ENCODE data around the gene EHD1. TPM values are rescaled to one million over a fixed set of nuclear protein-coding genes. Genes with fewer than 3 reads are reported as not detected.
A peak's percentile ranks its signal among the peaks of the same experiment; 100 is the strongest.

The EHD1 gene
- total and polyA plus RNA-seq, 9 of the 15 experiments (the other 6 are each of a cell fraction or from before 2014, with no cell fraction given) = 0.46 to 65.0 (median 16.4) TPM

DNA sequence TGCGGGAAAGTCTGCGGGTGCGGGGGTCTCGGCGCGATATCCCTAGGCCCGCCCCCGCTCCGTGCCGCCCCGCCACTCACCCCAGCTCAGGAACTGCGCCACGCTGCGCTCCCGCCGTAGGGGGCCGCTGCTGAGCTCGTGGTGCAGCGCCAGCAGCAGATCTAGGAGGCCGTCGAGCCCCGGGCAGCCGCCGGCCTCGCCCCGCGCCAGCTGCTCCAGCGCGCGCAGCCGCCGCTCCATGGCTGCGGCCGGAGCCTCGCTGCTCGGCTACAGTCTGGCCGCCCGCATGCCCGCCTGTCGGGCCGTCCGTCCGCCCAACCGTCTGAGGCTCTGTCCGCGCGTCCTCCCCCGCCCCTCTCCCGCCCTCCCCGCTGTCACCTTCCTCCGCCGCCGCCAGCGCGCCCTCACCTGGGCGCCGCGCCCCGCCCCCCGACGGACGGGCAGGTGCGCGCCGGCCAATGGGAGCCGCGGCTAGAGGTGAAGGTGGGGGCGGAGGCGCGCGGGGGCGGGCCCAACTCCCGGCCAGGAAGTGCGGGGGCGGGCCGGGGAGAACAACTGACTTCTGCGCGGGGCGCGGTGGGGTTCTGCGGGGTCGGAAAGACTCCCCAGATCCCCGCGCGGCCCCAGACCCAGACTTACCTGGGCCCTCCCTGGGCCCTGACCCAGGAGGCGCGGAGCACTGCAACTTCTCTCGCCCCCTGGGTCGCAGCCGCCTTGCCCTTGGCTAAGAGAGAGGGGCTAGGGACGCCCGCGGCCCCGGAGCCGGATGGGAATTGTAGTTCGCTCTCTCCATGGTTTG is 33.9 kb downstream of the EHD1 start, which contains the start of gene CDC42BPG (continued):
- TF ChIP-seq, protein P1, sequence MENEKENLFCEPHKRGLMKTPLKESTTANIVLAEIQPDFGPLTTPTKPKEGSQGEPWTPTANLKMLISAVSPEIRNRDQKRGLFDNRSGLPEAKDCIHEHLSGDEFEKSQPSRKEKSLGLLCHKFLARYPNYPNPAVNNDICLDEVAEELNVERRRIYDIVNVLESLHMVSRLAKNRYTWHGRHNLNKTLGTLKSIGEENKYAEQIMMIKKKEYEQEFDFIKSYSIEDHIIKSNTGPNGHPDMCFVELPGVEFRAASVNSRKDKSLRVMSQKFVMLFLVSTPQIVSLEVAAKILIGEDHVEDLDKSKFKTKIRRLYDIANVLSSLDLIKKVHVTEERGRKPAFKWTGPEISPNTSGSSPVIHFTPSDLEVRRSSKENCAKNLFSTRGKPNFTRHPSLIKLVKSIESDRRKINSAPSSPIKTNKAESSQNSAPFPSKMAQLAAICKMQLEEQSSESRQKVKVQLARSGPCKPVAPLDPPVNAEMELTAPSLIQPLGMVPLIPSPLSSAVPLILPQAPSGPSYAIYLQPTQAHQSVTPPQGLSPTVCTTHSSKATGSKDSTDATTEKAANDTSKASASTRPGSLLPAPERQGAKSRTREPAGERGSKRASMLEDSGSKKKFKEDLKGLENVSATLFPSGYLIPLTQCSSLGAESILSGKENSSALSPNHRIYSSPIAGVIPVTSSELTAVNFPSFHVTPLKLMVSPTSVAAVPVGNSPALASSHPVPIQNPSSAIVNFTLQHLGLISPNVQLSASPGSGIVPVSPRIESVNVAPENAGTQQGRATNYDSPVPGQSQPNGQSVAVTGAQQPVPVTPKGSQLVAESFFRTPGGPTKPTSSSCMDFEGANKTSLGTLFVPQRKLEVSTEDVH (IDR thresholded peaks at IDR 0.05; ENCODE audit: low read depth, partially characterized antibody) = no peak
- TF ChIP-seq, protein P2, sequence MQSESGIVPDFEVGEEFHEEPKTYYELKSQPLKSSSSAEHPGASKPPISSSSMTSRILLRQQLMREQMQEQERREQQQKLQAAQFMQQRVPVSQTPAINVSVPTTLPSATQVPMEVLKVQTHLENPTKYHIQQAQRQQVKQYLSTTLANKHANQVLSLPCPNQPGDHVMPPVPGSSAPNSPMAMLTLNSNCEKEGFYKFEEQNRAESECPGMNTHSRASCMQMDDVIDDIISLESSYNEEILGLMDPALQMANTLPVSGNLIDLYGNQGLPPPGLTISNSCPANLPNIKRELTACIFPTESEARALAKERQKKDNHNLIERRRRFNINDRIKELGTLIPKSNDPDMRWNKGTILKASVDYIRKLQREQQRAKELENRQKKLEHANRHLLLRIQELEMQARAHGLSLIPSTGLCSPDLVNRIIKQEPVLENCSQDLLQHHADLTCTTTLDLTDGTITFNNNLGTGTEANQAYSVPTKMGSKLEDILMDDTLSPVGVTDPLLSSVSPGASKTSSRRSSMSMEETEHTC (IDR thresholded peaks at IDR 0.05) = no peak
- TF ChIP-seq, protein P3, sequence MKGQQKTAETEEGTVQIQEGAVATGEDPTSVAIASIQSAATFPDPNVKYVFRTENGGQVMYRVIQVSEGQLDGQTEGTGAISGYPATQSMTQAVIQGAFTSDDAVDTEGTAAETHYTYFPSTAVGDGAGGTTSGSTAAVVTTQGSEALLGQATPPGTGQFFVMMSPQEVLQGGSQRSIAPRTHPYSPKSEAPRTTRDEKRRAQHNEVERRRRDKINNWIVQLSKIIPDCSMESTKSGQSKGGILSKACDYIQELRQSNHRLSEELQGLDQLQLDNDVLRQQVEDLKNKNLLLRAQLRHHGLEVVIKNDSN (CRISPR knock-in tag; IDR thresholded peaks at IDR 0.05) = 0 out of 2 replicates have a peak, but pooled peaks have one; percentile 7
- TF ChIP-seq ZNF175 (CRISPR knock-in tag; IDR thresholded peaks at IDR 0.05; ENCODE audit: low read depth) (no peak), ZNF23 (CRISPR knock-in tag; IDR thresholded peaks at IDR 0.05) (no peak), ZNF696 (CRISPR knock-in tag; conservative IDR thresholded peaks at IDR 0.05) (no peak), XRCC4 (IDR thresholded peaks at IDR 0.05; ENCODE audit: extremely low read depth, insufficient read depth, insufficient read length) (no peak), ZNF707 (CRISPR knock-in tag; conservative IDR thresholded peaks at IDR 0.05) (no peak), HMG20A (CRISPR knock-in tag; conservative IDR thresholded peaks at IDR 0.05) (no peak), MAZ (CRISPR knock-in tag; conservative IDR thresholded peaks at IDR 0.05 in 1 of 2, IDR thresholded peaks at IDR 0.05 in 1 of 2) (peak in 1 of 2 experiments; percentile 75; a peak in 3 of 4 replicates), ZNF57 (CRISPR knock-in tag; IDR thresholded peaks at IDR 0.05) (no peak), U2AF1 (optimal IDR thresholded peaks at IDR 0.05; ENCODE audit: low read depth, low read length) (no peak), STAT5B (CRISPR knock-in tag; IDR thresholded peaks at IDR 0.05) (no peak), RBFOX2 (IDR thresholded peaks at IDR 0.05; ENCODE audit: low read depth, low read length) (peak; percentile 81), NBN (IDR thresholded peaks at IDR 0.05; ENCODE audit: low read depth) (no peak), TGIF2 (CRISPR knock-in tag; IDR thresholded peaks at IDR 0.05) (no peak), SAFB2 (IDR thresholded peaks at IDR 0.05; ENCODE audit: borderline replicate concordance, low read depth, low read length, severe bottlenecking) (no peak)
- TF ChIP-seq, protein P4, sequence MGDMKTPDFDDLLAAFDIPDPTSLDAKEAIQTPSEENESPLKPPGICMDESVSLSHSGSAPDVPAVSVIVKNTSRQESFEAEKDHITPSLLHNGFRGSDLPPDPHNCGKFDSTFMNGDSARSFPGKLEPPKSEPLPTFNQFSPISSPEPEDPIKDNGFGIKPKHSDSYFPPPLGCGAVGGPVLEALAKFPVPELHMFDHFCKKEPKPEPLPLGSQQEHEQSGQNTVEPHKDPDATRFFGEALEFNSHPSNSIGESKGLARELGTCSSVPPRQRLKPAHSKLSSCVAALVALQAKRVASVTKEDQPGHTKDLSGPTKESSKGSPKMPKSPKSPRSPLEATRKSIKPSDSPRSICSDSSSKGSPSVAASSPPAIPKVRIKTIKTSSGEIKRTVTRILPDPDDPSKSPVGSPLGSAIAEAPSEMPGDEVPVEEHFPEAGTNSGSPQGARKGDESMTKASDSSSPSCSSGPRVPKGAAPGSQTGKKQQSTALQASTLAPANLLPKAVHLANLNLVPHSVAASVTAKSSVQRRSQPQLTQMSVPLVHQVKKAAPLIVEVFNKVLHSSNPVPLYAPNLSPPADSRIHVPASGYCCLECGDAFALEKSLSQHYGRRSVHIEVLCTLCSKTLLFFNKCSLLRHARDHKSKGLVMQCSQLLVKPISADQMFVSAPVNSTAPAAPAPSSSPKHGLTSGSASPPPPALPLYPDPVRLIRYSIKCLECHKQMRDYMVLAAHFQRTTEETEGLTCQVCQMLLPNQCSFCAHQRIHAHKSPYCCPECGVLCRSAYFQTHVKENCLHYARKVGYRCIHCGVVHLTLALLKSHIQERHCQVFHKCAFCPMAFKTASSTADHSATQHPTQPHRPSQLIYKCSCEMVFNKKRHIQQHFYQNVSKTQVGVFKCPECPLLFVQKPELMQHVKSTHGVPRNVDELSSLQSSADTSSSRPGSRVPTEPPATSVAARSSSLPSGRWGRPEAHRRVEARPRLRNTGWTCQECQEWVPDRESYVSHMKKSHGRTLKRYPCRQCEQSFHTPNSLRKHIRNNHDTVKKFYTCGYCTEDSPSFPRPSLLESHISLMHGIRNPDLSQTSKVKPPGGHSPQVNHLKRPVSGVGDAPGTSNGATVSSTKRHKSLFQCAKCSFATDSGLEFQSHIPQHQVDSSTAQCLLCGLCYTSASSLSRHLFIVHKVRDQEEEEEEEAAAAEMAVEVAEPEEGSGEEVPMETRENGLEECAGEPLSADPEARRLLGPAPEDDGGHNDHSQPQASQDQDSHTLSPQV (IDR thresholded peaks at IDR 0.05) = peak; percentile 79

Data from K562 (cell line).